MM.1S (cell line): ENCODE measurements around the gene ACTR5.

Experiments
- DNase-seq: peaks from one replicate; pipeline ENCODE4 v3.0.0-alpha.2; 2015
- H2AFZ ChIP-seq: fragments of 300-600 bp; sonication (generic); 2 replicates; pipeline ENCODE4 v1.6.0; 2016; ENCODE audit warnings: antibody characterized with exemption, low read length
- H3F3A ChIP-seq: fragments of 300-600 bp; sonication (generic); 2 replicates; pipeline ENCODE4 v1.6.1; 2016; ENCODE audit warnings: mild to moderate bottlenecking, antibody characterized with exemption, low read length, moderate library complexity, mixed read lengths; ENCODE audit not compliant: insufficient read depth
- H3K27ac ChIP-seq: fragments of 300-600 bp; sonication (generic); 2 replicates; pipeline ENCODE4 v1.5.1; 2016; ENCODE audit warnings: mild to moderate bottlenecking, low read length
- H3K27me3 ChIP-seq: fragments of 300-600 bp; sonication (generic); replicated peaks from 2 replicates; pipeline ENCODE4 v1.6.0; 2016; ENCODE audit warnings: low read length; ENCODE audit not compliant: insufficient read depth
- H3K36me3 ChIP-seq: fragments of 300-600 bp; sonication (generic); replicated peaks from 2 replicates; pipeline ENCODE4 v1.6.1; 2016; ENCODE audit warnings: mild to moderate bottlenecking, low read length, mixed read lengths; ENCODE audit not compliant: insufficient read depth
- H3K4me1 ChIP-seq: fragments of 300-600 bp; sonication (generic); 2 replicates; pipeline ENCODE4 v1.6.1; 2016; ENCODE audit warnings: low read length, mixed read lengths
- H3K4me2 ChIP-seq: fragments of 300-600 bp; sonication (generic); 2 replicates; pipeline ENCODE4 v1.6.0; 2016; ENCODE audit warnings: low read depth, low read length
- H3K4me3 ChIP-seq: fragments of 300-600 bp; sonication (generic); 2 replicates; pipeline ENCODE4 v1.5.1; 2016; ENCODE audit warnings: low read length, mixed read lengths
- H3K79me2 ChIP-seq: fragments of 300-600 bp; sonication (generic); 2 replicates; pipeline ENCODE4 v1.6.1; 2016; ENCODE audit warnings: mixed run types, low read length, mixed read lengths
- H3K9ac ChIP-seq: fragments of 300-600 bp; sonication (generic); 2 replicates; pipeline ENCODE4 v1.6.1; 2016; ENCODE audit warnings: low read length, mixed read lengths
- H3K9me2 ChIP-seq: fragments of 300-600 bp; sonication (generic); replicated peaks from 2 replicates; pipeline ENCODE4 v1.6.1; 2016; ENCODE audit warnings: mild to moderate bottlenecking, low read length, mixed read lengths; ENCODE audit not compliant: insufficient read depth
- H3K9me3 ChIP-seq: fragments of 300-600 bp; sonication (generic); replicated peaks from 2 replicates; pipeline ENCODE4 v1.6.1; 2016; ENCODE audit warnings: mild to moderate bottlenecking, low read length, mixed read lengths; ENCODE audit not compliant: insufficient read depth
- H4K20me1 ChIP-seq: fragments of 300-600 bp; sonication (generic); 2 replicates; pipeline ENCODE4 v1.6.1; 2016; ENCODE audit warnings: mild to moderate bottlenecking, low read length, moderate library complexity, mixed read lengths; ENCODE audit not compliant: insufficient read depth
- CTCF ChIP-seq: fragments of 300-600 bp; sonication (generic); IDR thresholded peaks from 2 replicates; pipeline ENCODE4 v1.5.1; 2016; ENCODE audit warnings: antibody characterized with exemption, low read length, mixed read lengths
- EZH2 ChIP-seq: fragments of 300-600 bp; sonication (generic); optimal IDR thresholded peaks from 2 replicates; pipeline ENCODE3; 2017; ENCODE audit warnings: low read depth, mild to moderate bottlenecking, antibody characterized with exemption, low read length, mixed read lengths
- EZH2phosphoT487 ChIP-seq: fragments of 300-600 bp; sonication (generic); IDR thresholded peaks from 2 replicates; pipeline ENCODE4 v1.6.1; 2018; ENCODE audit warnings: antibody characterized with exemption, low read length

The ACTR5 gene

GRCh38 chr20:38729767-38730166, 18.5 kb upstream of the ACTR5 start:
- H3K27ac ChIP-seq = no peak overlapping the region
- DNase-seq = no peak
- no peaks in the 10 kb centered on the region for H3F3A ChIP-seq
- no peak overlapping the region for H3K4me3 ChIP-seq
- TF ChIP-seq EZH2 (no peak), CTCF (no peak)
- H3K4me2 ChIP-seq = no peak overlapping the region
- H3K9me2 ChIP-seq = no peaks in the 10 kb centered on the region
- no peaks in the 10 kb centered on the region for H3K9me3 ChIP-seq
- no peak overlapping the region for H2AFZ ChIP-seq
- H3K79me2 ChIP-seq = no peaks in the 10 kb centered on the region
- peaks cover 57% of the 10 kb centered on the region for H3K27me3 ChIP-seq
- peaks cover 11% of the 10 kb centered on the region for H3K4me1 ChIP-seq
- H4K20me1 ChIP-seq = no peaks in the 10 kb centered on the region
- no peaks in the 10 kb centered on the region for H3K36me3 ChIP-seq
- no peak overlapping the region for H3K9ac ChIP-seq

GRCh38 chr20:38730167-38730988, 17.9 kb upstream of the ACTR5 start:
- Histone ChIP-seq H3K9me2 (no peaks in the 10 kb centered on the region), H3K36me3 (no peaks in the 10 kb centered on the region), H3K27me3 (peaks cover 52% of the 10 kb centered on the region), H3K4me3 (peak overlapping the region; percentile 62; the same call in 1 of the 2 replicates), H3F3A (no peaks in the 10 kb centered on the region), H3K27ac (no peak overlapping the region), H2AFZ (no peak overlapping the region), H3K9ac (no peak overlapping the region), H3K9me3 (no peaks in the 10 kb centered on the region), H4K20me1 (no peaks in the 10 kb centered on the region), H3K4me2 (peak overlapping the region; percentile 97; the same call in 1 of the 2 replicates), H3K4me1 (peaks cover 5% of the 10 kb centered on the region; the same call in 1 of the 2 replicates), H3K79me2 (no peaks in the 10 kb centered on the region)
- TF ChIP-seq EZH2 = no peak
- TF ChIP-seq EZH2phosphoT487 = no peak
- TF ChIP-seq CTCF = no peak
- DNase-seq = no peak

GRCh38 chr20:38730989-38731737, 17.1 kb upstream of the ACTR5 start:
- H3K9me2 ChIP-seq = no peaks in the 10 kb centered on the region
- TF ChIP-seq CTCF (peak; percentile 99), EZH2phosphoT487 (no peak)
- peaks cover 45% of the 10 kb centered on the region for H3K27me3 ChIP-seq
- H3K4me1 ChIP-seq = no peaks in the 10 kb centered on the region
- H4K20me1 ChIP-seq = no peaks in the 10 kb centered on the region
- H3K27ac ChIP-seq = no peak overlapping the region
- DNase-seq = peak; percentile 77
- H3K36me3 ChIP-seq = no peaks in the 10 kb centered on the region
- peak overlapping the region; percentile 12; the same call in 1 of the 2 replicates for H3K9ac ChIP-seq
- H3K4me2 ChIP-seq = peak overlapping the region; percentile 97
- peak overlapping the region; percentile 78 for H2AFZ ChIP-seq
- H3K4me3 ChIP-seq = peak overlapping the region; percentile 62
- no peaks in the 10 kb centered on the region for H3K79me2 ChIP-seq
- H3F3A ChIP-seq = no peaks in the 10 kb centered on the region
- no peaks in the 10 kb centered on the region for H3K9me3 ChIP-seq
